Body of pancreas (tissue), 4 donors: ENCODE measurements around the gene GMDS. TPM values are rescaled to one million over a fixed set of nuclear protein-coding genes. Genes with fewer than 3 reads are reported as not detected.

Experiments
- ATAC-seq: fragments of 150-250 bp; one replicate; pipeline ENCODE4 v1.9.1; 2016
- DNase-seq, 4 donors: peaks; one replicate each; pipeline ENCODE4 v3.0.0-alpha.2; 2019
- H3K27ac ChIP-seq, 4 donors: fragments of 200-600 bp; sonication (generic); 1 replicate in 3 of 4; 2 replicates in 1 of 4; pipeline versions ENCODE4 v1.5.1 to v1.6.1; 2016 to 2019; ENCODE audit warnings: mild to moderate bottlenecking in 1 of 4, mixed read lengths in 1 of 4, moderate library complexity in 1 of 4
- H3K27me3 ChIP-seq, 2 donors: fragments of 200-600 bp; sonication (generic); one replicate each; pipeline ENCODE4 v1.6.0; 2016; ENCODE audit warnings: mild to moderate bottlenecking in 1 of 2
- H3K36me3 ChIP-seq, 2 donors: fragments of 200-600 bp; sonication (generic); replicated peaks in 1 of 2; 2 replicates each; pipeline ENCODE4 v1.5.1; 2016; ENCODE audit warnings: low read depth in 2 of 2; ENCODE audit not compliant: insufficient read depth in 1 of 2
- H3K4me1 ChIP-seq: fragments of 200-600 bp; sonication (generic); one replicate; pipeline ENCODE4 v1.6.0; 2016
- H3K4me3 ChIP-seq, 2 donors: fragments of 200-600 bp; sonication (generic); 1 replicate in 1 of 2; 2 replicates in 1 of 2; pipeline ENCODE4 v1.5.1; 2016 to 2019
- H3K9me3 ChIP-seq, 3 donors: fragments of 200-600 bp; sonication (generic); 1 replicate in 2 of 3; 2 replicates in 1 of 3; pipeline ENCODE4 v1.5.1; 2016
- CTCF ChIP-seq, 7 experiments: fragments of 450-650 bp in 4 of 7; fragments of 200-600 bp in 3 of 7; sonication (generic) in 3 of 7; IDR thresholded peaks; one replicate each; pipeline ENCODE4 v1.5.1; 2016 to 2019; ENCODE audit warnings: antibody characterized with exemption in 7 of 7
- POLR2A ChIP-seq, 3 donors: fragments of 450-650 bp; IDR thresholded peaks; one replicate each; pipeline ENCODE4 v1.6.1; 2016; ENCODE audit warnings: antibody characterized with exemption in 3 of 3, mild to moderate bottlenecking in 2 of 3
- WGBS, 2 donors: methylation state at CpG; one replicate each; pipeline ENCODE4 v1.1.5; 2017; 5-methylcytosine and 5-hydroxymethylcytosine counted together
- intact Hi-C: fragments of 100-400 bp; cut with DNase I; formaldehyde crosslinking; loops from one replicate; pipeline ENCODE4 v1.15.1; 2023
- total RNA-seq, 2 donors: library from RNA; depleted of rRNA; stranded (reverse); fragments of >200 nt; gene quantifications; one replicate each; pipeline ENCODE4 v1.1.0, GENCODE V29; 2016

The GMDS gene
- total RNA-seq, 2 donors from 2014 or later = 34.5 to 63.3 TPM

- Histone ChIP-seq H3K9me3 (no peaks in the 10 kb centered on the region), H3K4me1 (no peaks in the 10 kb centered on the region), H3K36me3 (peaks cover 0 to 2% of the 10 kb centered on the region in 2 donors), H3K27ac (no peak overlapping the region), H3K4me3 (no peak overlapping the region), H3K27me3 (no peaks in the 10 kb centered on the region)
- TF ChIP-seq POLR2A (IDR thresholded peaks at IDR 0.05) = no peak
- TF ChIP-seq CTCF (IDR thresholded peaks at IDR 0.05) = no peak
- intact Hi-C loops = no loop called here
- peak; percentile 24 to 59 (median 43) for DNase-seq
- peak; percentile 86 for ATAC-seq
- 76 to 78% methylated on average over 9 of the region's 9 CpGs for WGBS, 2 donors
Measured at GRCh38 chr6:1917626-1918371, 327.6 kb downstream of the GMDS start.

- ATAC-seq (no peak), DNase-seq (no peak)
- 79 to 89% methylated on average over 8 of the region's 8 CpGs for WGBS, 2 donors
- Histone ChIP-seq H3K4me1 (no peaks in the 10 kb centered on the region), H3K36me3 (peaks cover 0 to 2% of the 10 kb centered on the region in 2 donors), H3K9me3 (no peaks in the 10 kb centered on the region), H3K4me3 (no peak overlapping the region), H3K27me3 (no peaks in the 10 kb centered on the region), H3K27ac (no peak overlapping the region)
- intact Hi-C loops = no loop called here
- TF ChIP-seq POLR2A (IDR thresholded peaks at IDR 0.05) = no peak
- TF ChIP-seq CTCF (IDR thresholded peaks at IDR 0.05) = no peak
Measured at GRCh38 chr6:1916334-1917070, 328.9 kb downstream of the GMDS start.

GRCh38 chr6:1915226-1915625 is 330.2 kb downstream of the GMDS start:
- Histone ChIP-seq H3K4me1 (no peaks in the 10 kb centered on the region), H3K4me3 (no peak overlapping the region), H3K9me3 (no peaks in the 10 kb centered on the region), H3K36me3 (peaks cover 0 to 2% of the 10 kb centered on the region in 2 donors), H3K27ac (no peak overlapping the region), H3K27me3 (no peaks in the 10 kb centered on the region)
- TF ChIP-seq POLR2A (IDR thresholded peaks at IDR 0.05) = no peak
- no peak for TF ChIP-seq CTCF (IDR thresholded peaks at IDR 0.05)
- ATAC-seq = no peak
- 89% methylated on average over 9 of the region's 9 CpGs for WGBS, 2 donors
- intact Hi-C loops = no loop called here
- no peak for DNase-seq

- TF ChIP-seq CTCF (IDR thresholded peaks at IDR 0.05) (no peak), POLR2A (IDR thresholded peaks at IDR 0.05) (no peak)
- H3K9me3 ChIP-seq = no peaks in the 10 kb centered on the region
- WGBS, 2 donors = 78 to 98% methylated on average over 3 of the region's 3 CpGs
- intact Hi-C loops = no loop called here
- DNase-seq (no peak), ATAC-seq (no peak)
- no peaks in the 10 kb centered on the region for H3K36me3 ChIP-seq
- H3K27ac ChIP-seq = no peak overlapping the region
- no peaks in the 10 kb centered on the region for H3K4me1 ChIP-seq
- H3K4me3 ChIP-seq = no peak overlapping the region
- no peaks in the 10 kb centered on the region for H3K27me3 ChIP-seq
Measured at GRCh38 chr6:1913577-1913976, 331.8 kb downstream of the GMDS start.
